Mesendoderm (in vitro differentiated cells): Measurements from ENCODE around the gene ADI1.

Experiments used
- DNase-seq: peaks from one replicate; pipeline ENCODE4 v3.0.0; 2013
- H2AK5ac ChIP-seq: 2 replicates; pipeline ENCODE4 v1.6.1; 2013; ENCODE audit warnings: low read length, inconsistent platforms
- H2BK120ac ChIP-seq: 2 replicates; pipeline ENCODE4 v1.6.1; 2013; ENCODE audit warnings: low read depth, mild to moderate bottlenecking, low read length, moderate library complexity, mixed read lengths
- H2BK15ac ChIP-seq: replicated peaks from 2 replicates; pipeline ENCODE4 v1.6.1; 2013; ENCODE audit warnings: low read depth, mild to moderate bottlenecking, moderate library complexity
- H2BK5ac ChIP-seq: 2 replicates; pipeline ENCODE4 v1.6.1; 2013; ENCODE audit warnings: low read length, inconsistent platforms
- H3K18ac ChIP-seq: 2 replicates; pipeline ENCODE4 v1.6.1; 2013; ENCODE audit warnings: mild to moderate bottlenecking, low read length, mixed read lengths
- H3K23ac ChIP-seq: one replicate; pipeline ENCODE4 v1.6.1; 2013; ENCODE audit warnings: low read length
- H3K27ac ChIP-seq: 2 replicates; pipeline ENCODE4 v1.5.1; 2013; ENCODE audit warnings: low read depth, mild to moderate bottlenecking, inconsistent platforms, low read length, moderate library complexity
- H3K27me3 ChIP-seq: 2 replicates; pipeline ENCODE4 v1.6.1; 2013; ENCODE audit warnings: low read length, control low read depth, mild to moderate bottlenecking, inconsistent platforms; ENCODE audit not compliant: insufficient read depth, poor library complexity
- H3K36me3 ChIP-seq: 2 replicates; pipeline ENCODE4 v1.6.1; 2013; ENCODE audit warnings: low read length, inconsistent platforms; ENCODE audit not compliant: control insufficient read depth, insufficient read depth
- H3K4ac ChIP-seq: one replicate; pipeline ENCODE4 v1.6.1; 2013; ENCODE audit warnings: low read depth, mild to moderate bottlenecking, low read length, moderate library complexity
- H3K4me1 ChIP-seq: 2 replicates; pipeline ENCODE4 v1.6.1; 2013; ENCODE audit warnings: low read depth, low read length, inconsistent platforms; ENCODE audit not compliant: control insufficient read depth
- H3K4me2 ChIP-seq: 2 replicates; pipeline ENCODE4 v1.6.1; 2013; ENCODE audit warnings: low read length
- H3K4me3 ChIP-seq: 2 replicates; pipeline ENCODE4 v1.5.1; 2013; ENCODE audit warnings: mild to moderate bottlenecking, low read length
- H3K56ac ChIP-seq: one replicate; pipeline ENCODE4 v1.6.1; 2013; ENCODE audit warnings: low read length
- H3K79me1 ChIP-seq: 2 replicates; pipeline ENCODE4 v1.6.1; 2013; ENCODE audit warnings: low read length, inconsistent platforms
- H3K79me2 ChIP-seq: 2 replicates; pipeline ENCODE4 v1.6.1; 2013; ENCODE audit warnings: mild to moderate bottlenecking, low read length; ENCODE audit not compliant: control insufficient read depth, insufficient read depth
- H3K9ac ChIP-seq: 2 replicates; pipeline ENCODE4 v1.6.1; 2013; ENCODE audit warnings: low read length, inconsistent platforms
- H4K5ac ChIP-seq: one replicate; pipeline ENCODE4 v1.6.1; 2013; ENCODE audit warnings: low read length
- H4K8ac ChIP-seq: one replicate; pipeline ENCODE4 v1.6.1; 2013; ENCODE audit warnings: low read depth, mild to moderate bottlenecking, control low read depth, low read length, moderate library complexity
- WGBS: extraction: QIAGEN DNeasy Blood & Tissue Kit; methylation state at CpG from one replicate; pipeline ENCODE4 v1.1.7; 2013; ENCODE audit warnings: low lambda C conversion rate, missing lambda C conversion rate; ENCODE audit not compliant: insufficient coverage; ENCODE audit errors: extremely low coverage; 5-methylcytosine and 5-hydroxymethylcytosine counted together

ADI1 gene

DNA sequence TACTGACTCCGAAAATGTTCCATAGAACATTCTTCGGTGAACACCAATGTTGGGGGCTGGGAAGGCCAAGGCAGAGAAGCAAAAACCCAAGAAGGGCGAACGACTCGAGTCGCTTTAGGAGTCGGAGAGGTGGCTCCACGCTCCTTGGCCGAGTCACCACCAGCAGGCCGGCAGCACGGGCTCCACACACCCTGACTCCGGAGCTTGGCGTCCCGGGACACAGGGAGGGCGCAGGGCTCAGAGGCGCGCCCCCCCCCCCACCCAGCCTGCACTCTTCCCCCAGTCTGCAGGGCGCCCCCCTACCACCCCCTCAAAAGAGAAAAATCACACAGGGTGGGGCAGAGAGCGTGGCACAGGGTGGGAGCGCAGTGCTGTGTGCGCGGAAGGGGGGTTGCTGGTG lies 7.5 kb upstream of the ADI1 start:
- no peaks in the 10 kb centered on the region for H3K4me1 ChIP-seq
- no peaks in the 10 kb centered on the region for H3K36me3 ChIP-seq
- H3K56ac ChIP-seq, result no peak overlapping the region
- no peak overlapping the region for H3K27ac ChIP-seq
- H3K4ac ChIP-seq, result no peak overlapping the region
- no peaks in the 10 kb centered on the region for H3K79me1 ChIP-seq
- no peak overlapping the region for H3K4me3 ChIP-seq
- H3K79me2 ChIP-seq, result no peaks in the 10 kb centered on the region
- no CpG with 5 or more reads among the region's 22 CpGs for WGBS
- H3K27me3 ChIP-seq, result no peaks in the 10 kb centered on the region
- no peak overlapping the region for H2BK5ac ChIP-seq
- no peak overlapping the region for H4K5ac ChIP-seq
- no peak overlapping the region for H2BK15ac ChIP-seq
- no peak overlapping the region for H4K8ac ChIP-seq
- H3K4me2 ChIP-seq, result no peak overlapping the region
- H2AK5ac ChIP-seq, result no peak overlapping the region
- no peak overlapping the region for H2BK120ac ChIP-seq
- no peak for DNase-seq
- no peak overlapping the region for H3K9ac ChIP-seq
- no peak overlapping the region for H3K23ac ChIP-seq
- H3K18ac ChIP-seq, result no peak overlapping the region

DNA sequence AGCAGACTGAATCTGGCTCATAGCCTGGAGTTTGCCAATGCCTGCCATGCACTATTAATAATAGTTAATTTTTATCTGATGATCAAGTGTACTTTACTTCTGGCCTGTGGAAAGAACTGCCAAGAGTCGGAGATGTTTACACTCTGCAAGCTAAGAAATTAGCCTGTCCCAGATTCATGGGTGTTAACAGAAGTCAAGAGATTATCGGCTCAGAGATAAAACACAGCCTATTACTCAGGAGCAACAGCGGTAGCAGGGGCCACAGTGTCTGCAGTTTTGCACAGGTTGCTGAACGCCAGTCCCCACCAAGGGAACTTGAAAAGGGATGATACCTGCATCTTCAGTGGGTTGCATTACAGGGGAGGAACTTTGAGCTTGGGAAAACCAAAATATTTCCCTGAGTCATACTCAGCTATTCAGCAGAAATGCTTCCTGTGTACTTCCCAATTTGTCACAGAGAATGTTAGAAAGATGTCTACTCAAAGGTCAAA lies 4.3 kb upstream of the ADI1 start:
- H3K4me1 ChIP-seq, result peaks cover 9% of the 10 kb centered on the region
- no peaks in the 10 kb centered on the region for H3K79me2 ChIP-seq
- H4K5ac ChIP-seq, result no peak overlapping the region
- no peak overlapping the region for H3K4me2 ChIP-seq
- no peak overlapping the region for H2BK120ac ChIP-seq
- no peak overlapping the region for H2BK5ac ChIP-seq
- H3K27me3 ChIP-seq, result no peaks in the 10 kb centered on the region
- no peak overlapping the region for H3K56ac ChIP-seq
- no peak overlapping the region for H3K4me3 ChIP-seq
- H3K79me1 ChIP-seq, result no peaks in the 10 kb centered on the region
- no peak for DNase-seq
- no peak overlapping the region for H3K4ac ChIP-seq
- H3K27ac ChIP-seq, result no peak overlapping the region
- no peak overlapping the region for H2BK15ac ChIP-seq
- no peak overlapping the region for H2AK5ac ChIP-seq
- no peak overlapping the region for H3K9ac ChIP-seq
- H3K36me3 ChIP-seq, result no peaks in the 10 kb centered on the region
- H3K23ac ChIP-seq, result no peak overlapping the region
- no peak overlapping the region for H3K18ac ChIP-seq
- no peak overlapping the region for H4K8ac ChIP-seq
- WGBS, result no CpG with 5 or more reads among the region's 4 CpGs

- H3K4me3 ChIP-seq, result no peak overlapping the region
- H2BK120ac ChIP-seq, result no peak overlapping the region
- no peaks in the 10 kb centered on the region for H3K79me1 ChIP-seq
- H3K27ac ChIP-seq, result no peak overlapping the region
- no peak overlapping the region for H3K23ac ChIP-seq
- whole genome bisulfite sequencing, result no CpG with 5 or more reads among the region's 13 CpGs
- no peak overlapping the region for H2AK5ac ChIP-seq
- H3K27me3 ChIP-seq, result no peaks in the 10 kb centered on the region
- no peak for DNase-seq
- H4K8ac ChIP-seq, result no peak overlapping the region
- no peak overlapping the region for H3K56ac ChIP-seq
- no peak overlapping the region for H3K4me2 ChIP-seq
- H3K9ac ChIP-seq, result no peak overlapping the region
- peaks cover 9% of the 10 kb centered on the region for H3K4me1 ChIP-seq
- H3K79me2 ChIP-seq, result peaks cover 2% of the 10 kb centered on the region
- H3K36me3 ChIP-seq, result no peaks in the 10 kb centered on the region
- H3K18ac ChIP-seq, result no peak overlapping the region
- H2BK15ac ChIP-seq, result no peak overlapping the region
- H4K5ac ChIP-seq, result no peak overlapping the region
- H2BK5ac ChIP-seq, result no peak overlapping the region
- H3K4ac ChIP-seq, result no peak overlapping the region
Observed at GRCh38 chr2:3522961-3523421, 3.7 kb upstream of the ADI1 start.

DNA sequence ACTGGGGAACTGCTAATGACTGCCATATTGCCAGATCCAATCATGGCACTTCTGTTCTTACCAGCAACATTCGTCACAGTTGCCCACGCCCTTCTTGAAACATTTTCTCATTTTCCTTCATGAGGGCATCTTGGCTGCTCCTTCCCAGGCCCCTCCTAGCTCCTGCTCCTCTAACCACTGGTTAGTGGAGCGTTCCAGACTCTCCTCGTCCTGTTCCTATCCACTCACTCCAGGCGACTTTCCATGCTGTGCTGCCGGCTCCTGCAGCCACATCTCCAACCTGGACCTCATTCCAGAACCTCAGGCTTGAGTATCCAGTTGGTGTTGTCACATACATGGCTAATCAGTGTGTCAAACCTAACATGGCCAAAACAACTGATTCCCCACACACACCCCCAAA lies 1.3 kb upstream of the ADI1 start:
- no peak overlapping the region for H2BK15ac ChIP-seq
- H3K4ac ChIP-seq, result no peak overlapping the region
- no peaks in the 10 kb centered on the region for H3K79me1 ChIP-seq
- WGBS, result no CpG with 5 or more reads among the region's 6 CpGs
- H3K9ac ChIP-seq, result no peak overlapping the region
- no peaks in the 10 kb centered on the region for H3K27me3 ChIP-seq
- DNase-seq, result no peak
- peaks cover 2% of the 10 kb centered on the region for H3K79me2 ChIP-seq
- H3K4me1 ChIP-seq, result peaks cover 9% of the 10 kb centered on the region
- H2AK5ac ChIP-seq, result peak overlapping the region; percentile 37
- no peak overlapping the region for H3K18ac ChIP-seq
- no peak overlapping the region for H3K4me3 ChIP-seq
- no peak overlapping the region for H4K8ac ChIP-seq
- no peak overlapping the region for H3K4me2 ChIP-seq
- no peak overlapping the region for H3K56ac ChIP-seq
- H2BK5ac ChIP-seq, result no peak overlapping the region
- H3K23ac ChIP-seq, result no peak overlapping the region
- no peak overlapping the region for H3K27ac ChIP-seq
- no peak overlapping the region for H2BK120ac ChIP-seq
- H3K36me3 ChIP-seq, result no peaks in the 10 kb centered on the region
- no peak overlapping the region for H4K5ac ChIP-seq

DNA sequence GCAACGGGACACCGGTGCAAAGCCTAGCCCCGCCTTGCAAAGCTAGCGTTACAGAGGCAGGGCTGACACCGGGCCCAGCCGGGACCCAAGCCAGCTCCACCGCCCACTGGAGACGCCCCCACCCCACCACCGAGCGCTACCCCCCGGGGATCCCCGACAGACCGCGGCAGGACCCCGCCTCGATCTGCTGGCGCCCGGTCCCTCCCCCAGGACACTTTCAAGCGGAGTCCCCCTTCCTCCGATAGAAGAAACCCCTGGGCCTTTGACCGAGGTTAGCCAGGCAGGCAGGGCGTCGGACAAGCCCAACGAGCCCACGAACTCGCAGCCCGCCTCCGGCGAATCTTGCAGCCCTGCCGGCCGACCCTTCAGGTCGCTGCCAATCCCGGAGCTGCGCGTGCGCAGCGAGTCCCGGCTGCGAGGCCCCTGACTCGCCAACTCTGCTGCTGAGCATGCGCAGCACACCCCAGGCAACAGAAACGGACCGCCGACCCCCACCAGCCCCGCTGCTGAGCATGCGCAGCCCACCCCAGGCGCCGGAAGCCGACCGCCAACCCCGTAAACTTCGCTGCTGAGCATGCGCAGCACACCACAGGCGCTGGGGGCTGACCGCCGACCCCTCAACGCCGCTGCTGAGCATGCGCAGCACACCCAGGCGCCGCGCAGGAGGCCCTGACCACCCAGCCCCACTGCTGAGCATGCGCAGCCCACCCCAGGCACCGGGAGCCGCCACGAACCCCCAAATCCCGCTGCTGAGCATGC lies 656 bp downstream of the ADI1 start:
- peak overlapping the region; percentile 98 for H3K9ac ChIP-seq
- no peaks in the 10 kb centered on the region for H3K27me3 ChIP-seq
- peak overlapping the region; percentile 89 for H3K4me3 ChIP-seq
- WGBS, result no CpG with 5 or more reads among the region's 67 CpGs
- peaks cover 9% of the 10 kb centered on the region for H3K4me1 ChIP-seq
- H3K36me3 ChIP-seq, result no peaks in the 10 kb centered on the region
- H2BK15ac ChIP-seq, result no peak overlapping the region
- H3K23ac ChIP-seq, result peak overlapping the region; percentile 7
- H2BK5ac ChIP-seq, result peak overlapping the region; percentile 73
- H3K4me2 ChIP-seq, result peak overlapping the region; percentile 95
- no peaks in the 10 kb centered on the region for H3K79me1 ChIP-seq
- H3K56ac ChIP-seq, result peak overlapping the region; percentile 97
- peak overlapping the region; percentile 96 for H3K27ac ChIP-seq
- H4K5ac ChIP-seq, result no peak overlapping the region
- H2BK120ac ChIP-seq, result no peak overlapping the region
- H2AK5ac ChIP-seq, result no peak overlapping the region
- H4K8ac ChIP-seq, result no peak overlapping the region
- H3K18ac ChIP-seq, result peak overlapping the region; percentile 96
- H3K4ac ChIP-seq, result peak overlapping the region; percentile 91
- peak; percentile 98 for DNase-seq
- H3K79me2 ChIP-seq, result peaks cover 2% of the 10 kb centered on the region
